ENCODE data around the gene RGS3.
"Not testable (repeated sequence)": the region's sequence is repeated elsewhere in the genome, so short reads cannot be mapped to it uniquely, and the experiment has no call there.

RGS3 gene

DNA sequence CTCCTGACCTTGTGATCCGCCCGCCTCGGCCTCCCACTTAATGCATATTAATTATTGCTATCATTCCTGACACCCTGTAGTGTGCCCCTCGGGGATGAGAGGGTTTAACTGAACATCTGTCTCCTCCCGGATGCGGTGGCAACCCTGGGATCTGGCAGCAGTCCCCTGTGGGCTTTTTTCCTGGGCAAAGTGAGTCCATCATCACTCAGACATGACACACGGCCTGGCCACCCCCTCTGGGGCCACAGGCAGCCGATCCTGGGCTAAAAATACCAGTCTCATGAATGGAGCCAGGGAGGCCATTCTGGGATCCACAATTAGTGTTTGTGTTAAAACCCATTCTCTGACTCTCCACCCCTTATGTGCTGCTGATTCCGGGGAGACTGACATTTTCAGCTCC is 161.2 kb downstream of the RGS3 start:
- no peak for DNase-seq

DNA sequence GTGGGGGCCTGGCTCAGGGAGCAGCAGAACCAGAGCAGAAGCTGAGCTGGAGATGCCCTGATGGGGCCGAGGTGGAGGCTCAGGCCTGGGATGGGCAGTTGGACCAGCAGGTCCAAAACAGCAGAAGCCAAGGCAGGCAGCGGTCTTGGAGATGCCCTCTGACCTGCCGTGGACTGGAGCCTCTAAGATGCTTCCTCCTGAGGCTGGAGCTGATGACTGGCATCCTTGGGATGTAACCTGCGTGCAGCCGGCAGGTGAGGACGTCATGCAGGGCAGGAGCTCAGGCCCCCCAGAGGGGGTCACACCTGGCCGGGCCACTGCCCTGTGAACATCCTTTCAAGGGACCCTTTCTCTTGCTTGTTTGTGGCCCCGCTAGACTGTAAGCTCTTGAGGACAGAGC is 162.0 kb downstream of the RGS3 start:
- no peak for DNase-seq

DNA sequence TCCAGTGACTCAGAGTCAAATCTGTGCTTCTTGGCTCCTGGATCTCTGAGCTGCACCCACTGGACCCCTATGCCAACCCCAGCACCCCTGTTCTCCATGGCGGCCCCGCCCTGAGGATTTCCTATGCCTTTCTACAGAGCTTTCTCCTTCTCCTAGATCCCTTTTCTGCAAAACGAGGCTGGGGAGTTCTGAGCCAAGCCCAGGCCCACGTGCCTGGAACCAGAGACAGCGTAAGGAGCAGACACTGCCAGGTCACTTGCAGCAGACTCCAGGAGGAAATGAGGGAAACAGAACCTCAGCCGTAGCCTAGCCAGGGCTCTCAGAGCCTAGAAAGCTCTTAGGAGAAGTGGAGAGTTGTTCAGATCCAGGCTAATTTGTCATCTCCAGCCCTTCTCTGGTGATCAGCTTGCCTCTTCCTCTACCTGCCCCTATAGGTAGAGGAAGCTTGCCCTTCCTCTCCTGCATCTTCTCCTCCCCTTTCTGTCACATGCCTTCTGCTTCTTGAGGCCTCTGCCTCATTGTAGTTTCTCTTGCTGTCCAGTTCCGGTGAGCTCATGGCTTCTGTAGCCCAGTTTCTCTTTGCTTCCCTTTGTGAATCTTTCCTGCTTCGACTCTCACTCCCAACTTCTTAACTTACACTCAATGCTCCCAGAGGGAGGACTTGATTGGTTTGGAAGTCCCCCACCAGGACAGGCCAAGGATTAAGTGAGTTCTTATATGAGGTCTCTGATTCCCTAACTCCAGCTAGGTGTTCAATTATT is 163.4 kb downstream of the RGS3 start:
- no peak for DNase-seq

DNA sequence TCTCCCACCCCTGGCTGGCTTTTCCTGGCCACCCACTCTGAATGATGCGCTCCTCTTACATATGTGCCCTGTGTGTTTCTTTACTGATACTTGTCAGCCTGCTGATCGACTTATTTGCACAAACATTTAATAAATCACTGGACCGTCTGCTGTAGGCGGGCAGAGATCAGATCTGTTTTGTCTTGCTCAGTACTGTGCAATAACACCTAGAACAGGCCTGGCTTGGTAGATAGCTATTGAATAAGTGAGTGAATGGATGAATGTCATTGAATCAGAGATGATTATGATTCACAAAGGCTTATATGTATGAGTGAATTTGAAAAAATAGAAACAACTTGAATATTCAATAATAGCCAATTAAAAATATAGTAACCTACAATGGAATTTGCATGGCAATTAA is 165.1 kb downstream of the RGS3 start:
- DNase-seq: no peak

DNA sequence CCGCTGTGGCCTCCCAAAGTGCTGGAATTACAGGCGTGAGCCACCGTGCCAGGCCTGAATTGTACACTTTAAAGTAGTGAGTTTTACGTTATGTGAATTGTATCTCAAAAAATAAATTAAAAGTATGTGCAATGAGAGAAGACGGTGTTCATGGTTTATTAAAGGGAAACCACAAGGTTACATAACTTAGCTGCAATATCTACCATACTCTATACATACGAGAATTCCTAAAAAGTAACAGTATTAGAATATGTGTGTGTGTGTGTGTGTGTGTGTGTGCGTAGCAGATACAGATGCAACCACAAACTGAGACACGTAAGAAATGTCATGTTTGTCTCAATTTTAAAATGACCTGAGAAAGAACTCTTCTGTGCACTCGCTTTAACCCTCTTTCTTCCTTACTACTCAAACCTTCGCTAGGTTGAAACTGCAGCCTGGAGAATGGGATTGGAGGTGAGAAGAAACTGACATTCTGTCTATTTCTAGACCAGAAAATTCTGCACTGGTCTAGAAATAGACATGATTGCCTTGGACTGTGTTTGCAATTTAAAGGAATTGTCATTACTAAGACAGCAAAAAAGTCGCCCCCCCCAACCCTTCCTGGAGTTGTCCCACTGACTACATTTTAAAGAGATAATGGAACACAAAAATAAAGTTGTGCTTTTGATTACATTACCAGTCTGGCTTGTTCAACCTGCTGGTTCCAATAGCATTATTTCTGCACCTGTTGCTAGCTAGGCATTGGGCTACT is 167.0 kb downstream of the RGS3 start:
- no peak for DNase-seq

DNA sequence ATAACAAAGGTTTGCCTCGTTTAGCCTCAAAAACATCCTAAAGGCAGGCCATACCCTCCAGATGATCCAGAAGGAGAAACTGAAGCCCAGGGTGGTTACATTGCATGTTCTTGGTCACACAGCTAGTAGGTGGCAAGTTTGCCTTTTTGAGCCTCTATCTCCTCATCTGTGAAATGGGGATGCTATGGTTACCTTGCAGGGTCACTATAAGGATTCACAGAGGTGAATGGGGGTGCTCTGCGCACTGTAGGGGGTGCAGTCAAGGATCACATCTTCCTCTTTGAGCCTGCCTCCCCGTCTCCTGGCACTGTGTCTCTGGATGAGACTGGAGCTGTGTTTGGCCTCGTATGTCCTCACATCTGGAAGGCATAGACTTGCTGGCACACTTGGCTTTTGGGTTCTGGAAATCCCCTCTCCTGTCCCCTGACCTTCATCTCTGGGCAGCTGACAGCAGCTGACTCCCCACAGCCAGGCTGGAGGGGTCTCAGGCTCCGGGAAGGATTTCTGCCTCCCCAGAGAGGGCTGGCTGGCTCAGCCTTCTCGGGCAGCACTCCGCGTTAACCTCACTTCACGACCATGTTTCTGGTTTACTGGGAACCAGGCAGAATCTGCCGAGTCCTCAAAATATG is 167.7 kb downstream of the RGS3 start:
- DNase-seq: no peak

DNA sequence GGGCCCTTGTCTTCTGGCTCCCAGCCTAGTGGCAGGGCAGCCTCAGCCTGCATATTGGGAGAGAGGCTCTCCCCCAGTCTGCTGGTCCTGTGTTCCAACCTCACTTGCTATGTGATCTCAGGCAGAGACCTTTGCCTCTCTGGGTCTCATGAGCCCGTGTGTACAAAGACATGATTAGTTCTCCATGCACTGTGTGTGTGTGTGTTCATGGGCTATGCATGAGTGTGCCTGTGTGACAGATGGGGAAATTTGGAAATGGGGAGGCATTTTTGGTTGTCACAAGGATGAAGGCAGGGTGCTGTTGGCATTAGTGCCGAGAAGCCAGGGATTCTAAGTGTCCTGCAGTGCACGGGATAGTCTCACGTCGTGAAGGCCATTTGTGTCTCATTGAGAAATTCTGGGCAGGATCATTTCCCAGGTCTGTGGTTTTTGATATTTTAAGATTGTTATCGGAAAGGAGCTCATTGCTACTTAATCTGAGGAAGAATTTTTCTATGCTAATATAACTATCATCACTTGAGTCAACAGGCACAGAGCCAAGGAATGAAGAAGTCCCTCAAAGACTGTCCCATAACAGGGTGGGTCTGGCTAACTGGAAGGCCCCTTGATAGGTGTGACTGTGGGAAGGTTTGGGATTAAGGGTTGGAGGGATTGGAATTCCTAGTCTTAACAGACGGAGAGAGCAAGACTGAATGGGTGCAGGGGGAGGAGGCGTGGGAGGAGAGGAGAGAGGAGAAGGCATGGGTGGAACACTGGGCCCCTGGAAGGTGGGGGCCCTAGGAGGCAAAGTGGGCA is 168.5 kb downstream of the RGS3 start:
- no peak for DNase-seq

DNA sequence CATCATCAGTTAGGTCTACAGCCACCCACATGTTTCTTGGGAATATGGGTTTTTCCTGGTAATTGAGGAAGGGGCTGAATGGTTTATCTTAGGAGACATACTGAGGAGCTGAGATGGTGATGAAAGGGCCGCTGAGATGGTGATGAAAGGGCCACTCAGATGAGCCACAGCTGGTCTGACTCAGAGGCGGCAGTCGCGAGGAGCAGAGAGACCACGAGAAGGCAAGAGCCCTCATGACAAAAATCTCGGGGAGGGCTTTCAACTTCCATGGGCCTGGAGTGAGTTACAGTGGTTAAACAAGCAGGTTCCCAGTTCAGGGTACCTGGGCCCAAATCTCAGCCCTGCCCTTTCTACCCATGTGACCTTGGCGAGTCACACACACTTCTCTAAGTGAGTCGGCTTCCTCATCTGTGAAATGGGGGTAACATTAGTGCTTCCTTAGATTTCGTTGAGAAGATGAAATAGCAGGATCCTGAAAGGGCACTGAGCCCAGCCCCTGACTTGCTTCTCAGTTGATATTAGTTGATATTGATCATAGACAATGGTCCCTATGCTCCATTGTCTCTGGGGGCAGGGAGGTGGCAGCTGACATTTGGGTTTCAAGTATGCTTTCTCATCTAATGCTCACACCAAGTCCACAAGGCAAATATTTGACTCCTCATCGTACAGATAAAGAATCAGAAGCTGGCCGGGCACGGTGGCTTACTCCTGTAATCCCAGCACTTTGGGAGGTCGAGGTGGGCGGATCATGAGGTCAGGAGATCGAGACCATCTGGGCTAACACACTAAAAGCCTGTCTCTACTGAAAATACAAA is 169.5 kb downstream of the RGS3 start:
- no peak for DNase-seq

DNA sequence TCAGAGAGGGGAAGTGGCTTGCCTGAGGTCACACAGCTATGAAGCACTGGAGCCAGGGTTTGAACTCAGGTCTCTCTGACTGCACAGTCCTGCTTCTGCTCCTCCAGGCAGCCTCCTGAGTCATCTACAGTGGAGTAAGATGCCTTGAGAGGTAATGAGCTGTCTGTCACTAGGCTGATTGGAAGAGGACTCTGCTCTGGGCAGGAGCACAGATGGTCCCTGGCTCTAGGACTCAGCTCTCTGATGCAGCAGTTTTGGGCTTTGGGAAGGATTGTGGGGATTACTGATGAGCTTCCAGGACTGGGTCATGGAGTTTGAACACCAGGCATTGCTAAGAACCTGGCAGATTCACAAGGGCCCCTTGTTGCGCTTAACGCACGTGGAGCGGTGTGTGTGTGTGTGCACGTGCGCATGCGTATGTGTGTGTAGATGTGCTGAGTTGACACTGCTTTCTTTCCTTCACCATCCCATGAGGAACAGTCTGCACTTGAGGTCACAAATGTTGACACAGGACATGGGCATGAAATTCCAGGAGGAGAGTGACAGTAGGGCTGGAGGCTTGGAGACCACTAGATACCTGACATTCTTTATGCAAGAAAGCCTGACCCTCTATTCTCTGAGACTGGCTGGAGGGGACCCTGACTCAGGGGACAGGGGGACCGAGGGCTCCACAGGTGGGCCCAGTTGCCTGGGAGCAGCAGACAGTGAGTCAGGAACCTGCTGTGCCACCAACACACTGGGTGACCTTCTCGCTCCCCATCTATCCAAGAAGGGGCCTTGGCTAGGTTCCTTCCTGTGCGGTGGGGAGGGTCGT is 170.5 kb downstream of the RGS3 start:
- no peak for DNase-seq

DNA sequence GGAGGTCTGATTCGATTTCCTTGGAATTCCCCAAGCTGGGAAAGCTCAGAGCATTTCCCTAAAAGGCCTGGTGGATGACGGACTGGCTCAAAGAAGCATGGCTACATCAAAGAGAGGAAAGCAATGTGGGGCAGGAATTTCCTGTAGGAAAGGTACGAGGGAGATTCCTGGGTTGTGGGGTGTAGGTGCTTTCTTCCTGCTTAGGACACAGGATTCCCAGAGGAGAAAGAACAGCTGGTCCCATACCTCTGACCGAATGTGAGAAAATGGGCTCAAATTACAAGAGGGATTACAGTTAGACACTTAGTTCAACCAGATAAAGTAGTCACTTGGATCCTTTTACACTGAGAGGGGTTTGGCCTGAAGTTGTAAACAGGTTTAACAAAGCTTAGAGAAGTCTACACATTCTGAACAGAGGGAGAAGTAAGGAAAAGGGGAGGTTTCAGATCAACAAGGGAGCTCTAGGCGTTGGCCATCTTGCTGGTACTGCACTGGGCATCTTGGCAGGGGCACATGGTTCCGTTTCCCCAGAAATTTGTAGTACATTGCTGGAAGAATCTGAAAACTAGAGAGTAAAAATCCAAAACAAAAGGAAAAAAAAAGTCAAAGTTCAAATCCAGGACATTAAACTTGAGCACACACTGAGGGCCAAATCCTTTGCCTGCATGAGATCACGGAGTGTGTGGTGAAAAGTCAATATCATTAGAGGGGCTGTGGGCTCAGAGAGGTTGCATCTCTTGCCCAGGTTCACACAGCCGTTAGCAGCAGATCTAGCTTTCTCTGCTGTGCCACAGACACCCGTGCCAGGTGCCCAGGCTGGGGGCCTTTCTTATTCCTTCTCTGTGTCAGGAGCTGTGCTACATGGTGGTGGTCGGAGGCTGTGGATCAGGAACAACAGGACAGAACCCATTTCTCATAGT is 171.3 kb downstream of the RGS3 start:
- no peak for DNase-seq

DNA sequence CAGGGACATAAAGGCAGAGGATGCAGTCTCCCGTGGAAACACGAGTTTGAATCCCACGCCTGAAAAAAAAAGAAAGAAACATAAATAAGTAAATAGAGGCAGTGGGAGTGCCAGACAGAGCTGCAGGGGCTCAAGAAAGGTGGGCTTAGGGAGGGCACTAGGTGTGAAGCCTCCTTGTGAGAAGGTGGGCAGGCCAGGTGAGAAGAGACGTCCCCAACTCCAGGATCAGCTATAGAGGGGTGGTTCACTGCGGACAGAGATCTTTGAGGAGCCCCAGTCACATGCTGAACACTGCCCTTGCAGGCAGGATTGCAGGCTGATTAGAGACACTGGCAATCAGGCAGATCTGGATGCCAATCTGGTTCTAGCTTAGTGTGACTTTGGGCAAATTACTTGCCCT is 172.1 kb downstream of the RGS3 start:
- no peak for DNase-seq

DNA sequence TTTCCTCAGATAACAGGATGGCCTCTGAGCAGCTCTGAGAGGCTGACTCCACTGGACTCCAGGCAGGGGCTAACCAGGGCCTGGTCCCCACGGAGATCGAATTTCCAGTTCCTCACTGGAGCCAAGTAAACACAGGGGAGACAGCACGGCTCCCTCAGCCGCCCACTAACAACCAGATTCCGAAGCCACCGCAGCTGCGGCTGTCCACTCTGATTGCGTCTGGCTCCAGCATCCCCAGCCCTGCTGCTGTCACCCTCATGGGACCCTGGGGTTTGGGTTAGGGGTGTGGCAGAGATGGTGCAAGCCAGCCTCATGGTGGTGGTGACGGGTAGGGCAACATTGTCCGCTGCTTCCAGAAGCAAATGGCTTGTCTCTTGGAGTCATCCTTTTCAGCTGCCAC is 172.6 kb downstream of the RGS3 start:
- DNase-seq: no peak

DNA sequence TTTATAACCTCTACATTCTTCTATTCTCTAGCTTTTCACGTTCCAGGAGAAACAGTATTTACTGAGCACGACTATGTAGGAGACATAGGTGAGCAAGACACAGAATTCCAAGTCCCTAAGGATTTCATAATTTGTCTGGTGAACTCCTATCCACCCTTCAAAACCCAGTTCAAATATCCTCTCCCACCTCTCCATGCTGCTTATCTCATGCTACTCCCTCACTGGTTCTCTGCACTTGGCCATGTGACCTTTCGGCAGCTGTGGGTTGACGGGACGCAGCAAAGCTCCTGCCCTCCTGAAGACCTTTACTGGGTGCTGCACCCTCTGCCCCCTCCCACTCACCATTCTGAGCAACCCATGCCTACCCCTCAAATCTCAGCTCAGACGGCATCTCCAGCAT is 173.2 kb downstream of the RGS3 start:
- DNase-seq: no peak

DNA sequence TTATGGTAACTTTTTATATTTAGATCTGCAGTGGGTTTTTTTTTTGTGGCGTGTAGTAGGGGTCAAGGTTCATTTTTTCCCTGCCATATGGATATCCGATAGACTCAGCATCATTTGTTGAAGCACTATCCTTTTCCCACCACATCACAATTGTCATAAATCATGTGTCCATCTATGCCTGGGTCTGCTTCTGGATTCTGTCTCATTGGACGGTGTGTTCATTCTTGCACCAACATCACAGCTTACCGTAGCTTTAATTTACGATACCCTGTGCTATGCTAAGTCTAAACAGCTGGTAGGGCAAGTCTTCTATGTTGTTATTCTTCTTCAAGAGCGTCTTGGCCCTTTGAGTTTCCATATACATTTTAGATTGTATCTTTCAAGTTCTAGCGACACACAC is 175.0 kb downstream of the RGS3 start:
- no peak for DNase-seq

DNA sequence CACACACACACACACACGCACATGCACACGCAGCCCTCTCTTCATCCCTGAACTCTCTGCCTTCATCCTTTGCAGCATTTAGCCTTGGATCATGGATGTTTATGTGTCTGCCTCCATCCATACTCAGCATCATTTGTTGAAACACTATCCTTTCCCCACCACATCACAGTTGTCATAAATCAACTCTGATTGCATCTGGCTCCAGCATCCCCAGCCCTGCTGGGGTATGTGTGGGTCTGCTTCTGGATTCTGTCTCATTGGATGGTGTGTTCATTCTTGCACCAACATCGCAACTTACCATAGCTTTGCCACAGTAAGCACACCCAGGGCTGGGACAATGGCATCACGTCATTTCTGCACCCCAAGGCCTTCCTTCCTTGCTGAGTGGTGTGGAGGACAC is 175.4 kb downstream of the RGS3 start:
- no peak for DNase-seq

DNA sequence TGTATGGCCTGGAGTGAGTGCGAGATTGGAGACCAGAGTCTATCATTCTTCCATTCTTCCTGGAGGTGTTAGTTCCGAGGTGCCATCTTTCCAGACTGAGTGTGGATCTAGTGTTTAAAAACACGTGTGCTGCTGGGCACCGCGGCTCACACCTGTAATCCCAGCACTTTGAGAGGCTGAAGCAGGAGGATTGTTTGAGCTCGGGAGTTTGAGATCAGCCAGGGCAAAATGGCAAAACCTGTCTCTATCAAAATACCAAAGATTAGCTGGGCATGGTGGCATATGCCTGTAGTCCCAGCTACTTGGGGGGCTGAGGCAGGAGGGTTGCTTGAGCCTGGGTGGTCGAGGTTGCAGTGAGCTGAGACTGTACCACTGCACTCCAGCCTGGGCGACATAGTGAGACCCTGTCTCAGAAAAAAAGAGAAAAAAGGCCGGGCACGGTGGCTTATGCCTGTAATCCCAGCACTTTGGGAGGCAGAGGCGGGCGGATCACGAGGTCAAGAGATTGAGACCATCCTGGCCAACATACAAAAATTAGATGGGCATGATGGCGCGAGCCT is 176.0 kb downstream of the RGS3 start:
- DNase-seq: not testable (repeated sequence)

DNA sequence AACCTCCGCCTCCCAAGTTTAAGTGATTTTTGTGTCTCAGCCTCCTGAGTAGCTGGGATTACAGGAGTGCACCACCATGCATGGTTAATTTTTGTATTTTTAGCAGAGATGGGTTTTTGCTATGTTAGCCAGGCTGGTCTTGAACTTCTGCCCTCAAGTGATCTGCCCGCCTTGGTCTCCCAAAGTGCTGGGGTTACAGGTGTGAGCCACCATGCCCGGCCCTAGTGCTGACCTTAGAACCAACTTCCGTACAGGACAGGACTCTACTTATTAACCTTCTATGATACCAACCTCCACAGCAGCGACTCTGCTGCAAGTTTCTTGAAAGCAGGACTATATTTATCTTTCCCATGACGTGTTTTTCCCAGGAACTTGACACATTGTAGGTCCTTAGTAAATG is 176.9 kb downstream of the RGS3 start:
- DNase-seq: no peak

DNA sequence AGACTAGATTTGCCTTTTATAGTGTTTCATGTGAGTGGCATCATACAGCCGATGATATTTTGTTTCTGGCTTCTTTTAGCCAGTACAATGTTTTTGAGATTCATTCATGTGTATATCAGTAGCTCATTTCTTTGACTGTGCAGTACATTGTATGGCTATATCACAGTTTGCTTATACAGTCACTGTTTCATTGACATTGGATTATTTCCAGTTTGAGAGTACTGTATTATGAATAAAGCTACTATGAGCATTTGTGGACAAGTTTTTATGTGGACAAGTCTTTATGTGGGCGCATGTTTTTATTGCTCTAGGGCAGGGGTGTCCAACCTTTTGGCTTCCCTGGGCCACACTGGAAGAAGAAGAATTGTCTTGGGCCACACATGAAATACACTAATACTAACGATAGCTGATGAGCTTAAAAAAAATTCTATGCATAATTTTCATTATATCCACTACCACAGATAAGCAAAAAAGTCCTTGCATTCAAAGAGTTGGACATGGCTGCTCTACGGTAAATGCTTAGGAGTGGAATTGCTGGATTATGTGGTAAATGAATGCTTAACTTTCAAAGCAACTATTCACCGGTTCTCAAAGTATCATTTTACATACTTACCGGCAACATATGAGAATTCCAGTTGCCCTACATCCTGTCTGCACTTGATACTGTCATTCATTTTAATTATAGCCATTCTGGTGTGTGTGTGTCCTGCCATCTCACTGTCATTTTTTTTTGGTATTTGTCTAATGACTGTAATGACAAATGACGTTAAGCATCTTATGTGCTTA is 177.8 kb downstream of the RGS3 start:
- no peak for DNase-seq

DNA sequence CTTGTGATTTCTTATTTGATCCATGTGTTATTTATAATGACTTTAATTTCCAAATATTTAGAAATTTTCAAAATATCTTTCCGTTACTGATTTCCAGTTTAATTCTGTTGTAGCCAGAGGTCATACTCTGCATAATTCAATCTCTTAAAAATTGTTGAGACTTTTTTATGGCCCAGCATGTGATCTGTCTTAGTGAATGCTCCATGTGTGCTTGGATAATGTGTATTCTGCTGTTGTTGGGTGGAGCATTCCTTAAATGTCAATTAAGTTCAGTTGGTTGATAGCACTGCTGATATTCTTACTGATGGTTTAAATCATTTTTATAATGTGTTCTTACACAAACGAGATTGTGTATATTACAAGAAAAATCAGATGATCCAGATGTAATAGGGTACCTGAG is 180.8 kb downstream of the RGS3 start:
- no peak for DNase-seq
